ENCODE data around the gene GGA1.

GRCh38 chr22:37650463-37651136, 42.0 kb downstream of the GGA1 start:
- TF ChIP-seq EZH2phosphoT487 (IDR thresholded peaks at IDR 0.05; ENCODE audit: insufficient read depth, low read depth) (no peak), EZH2 (IDR thresholded peaks at IDR 0.05; ENCODE audit: insufficient read depth, poor library complexity, severe bottlenecking) (no peak)
